ENCODE results near the gene TRPV4.

The TRPV4 gene

GRCh38 chr12:109760930-109761921, 72.0 kb downstream of the TRPV4 start:
- DNase-seq, result no peak

GRCh38 chr12:109760031-109760929, 72.9 kb downstream of the TRPV4 start:
- DNase-seq, result no peak

- no peak for DNase-seq
These were observed 73.6 kb downstream of the TRPV4 start for GRCh38 chr12:109759595-109759994.

- DNase-seq, result no peak
These were observed 74.5 kb downstream of the TRPV4 start for GRCh38 chr12:109758426-109759420.

GRCh38 chr12:109757671-109758265, 75.4 kb downstream of the TRPV4 start:
- no peak for DNase-seq

- no peak for DNase-seq
These were observed 76.7 kb downstream of the TRPV4 start for GRCh38 chr12:109756457-109756856.

GRCh38 chr12:109753959-109754358, 79.2 kb downstream of the TRPV4 start:
- DNase-seq, result peak; percentile 0

GRCh38 chr12:109753054-109753401, 80.2 kb downstream of the TRPV4 start:
- DNase-seq, result peak; percentile 1

- peak; percentile 2 for DNase-seq
These were observed 80.8 kb downstream of the TRPV4 start for GRCh38 chr12:109752117-109753053.

- DNase-seq, result peak; percentile 0
These were observed 87.9 kb downstream of the TRPV4 start for GRCh38 chr12:109744986-109745942.

- peak; percentile 3 for DNase-seq
These were observed 89.2 kb downstream of the TRPV4 start for GRCh38 chr12:109744026-109744425.

GRCh38 chr12:109743076-109743910, 89.9 kb downstream of the TRPV4 start:
- DNase-seq, result peak; percentile 3

GRCh38 chr12:109741970-109742703, 91.1 kb downstream of the TRPV4 start:
- peak; percentile 2 for DNase-seq

GRCh38 chr12:109741286-109741969, 91.8 kb downstream of the TRPV4 start:
- peak; percentile 1 for DNase-seq

GRCh38 chr12:109740694-109741245, 92.4 kb downstream of the TRPV4 start:
- peak; percentile 2 for DNase-seq

Data from activated gamma-delta T cell treated with Interleukin-2 at 50 U/mL for 16 hours (primary cell).